ENCODE data around the gene FSD2. TPM values are rescaled to one million over a fixed set of nuclear protein-coding genes. Genes with fewer than 3 reads are reported as not detected.

FSD2 gene
- total RNA-seq, 1 donor from 2014 or later, result not detected

DNA sequence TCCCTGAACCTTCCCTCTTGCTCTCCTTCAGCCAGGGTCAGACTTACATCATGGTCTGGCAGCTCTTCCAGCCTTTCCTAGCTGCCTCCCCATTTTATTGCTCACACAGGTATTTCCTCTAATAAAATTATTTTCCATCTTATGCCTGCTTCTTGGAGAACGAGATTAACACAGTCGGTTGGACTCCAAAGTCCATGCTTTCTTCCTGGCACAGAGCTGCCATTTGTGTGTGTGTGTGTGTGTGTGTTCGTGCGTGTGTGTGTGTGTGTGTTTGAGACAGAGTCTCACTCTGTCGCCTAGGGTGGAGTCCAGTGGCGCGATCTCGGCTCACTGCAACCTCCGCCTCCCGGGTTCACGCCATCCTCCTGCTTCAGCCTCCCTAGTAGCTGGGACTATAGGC, 15.5 kb downstream of the FSD2 start:
- peaks cover 21% of the 10 kb centered on the region for H3K27me3 Mint-ChIP-seq (ENCODE audit: unreplicated experiment)
- H3K9me3 Mint-ChIP-seq (ENCODE audit: unreplicated experiment), result peaks cover 21% of the 10 kb centered on the region
- no peaks in the 10 kb centered on the region for H3K4me1 Mint-ChIP-seq (ENCODE audit: unreplicated experiment)
- no peak overlapping the region for H3K27ac Mint-ChIP-seq (ENCODE audit: unreplicated experiment)
- DNase-seq (ENCODE audit: extremely low spot score, unreplicated experiment), result peak; percentile 36
- H3K4me3 Mint-ChIP-seq (ENCODE audit: unreplicated experiment), result no peak overlapping the region
- H3K36me3 Mint-ChIP-seq (ENCODE audit: unreplicated experiment), result no peaks in the 10 kb centered on the region
- TF ChIP-seq, protein P1, sequence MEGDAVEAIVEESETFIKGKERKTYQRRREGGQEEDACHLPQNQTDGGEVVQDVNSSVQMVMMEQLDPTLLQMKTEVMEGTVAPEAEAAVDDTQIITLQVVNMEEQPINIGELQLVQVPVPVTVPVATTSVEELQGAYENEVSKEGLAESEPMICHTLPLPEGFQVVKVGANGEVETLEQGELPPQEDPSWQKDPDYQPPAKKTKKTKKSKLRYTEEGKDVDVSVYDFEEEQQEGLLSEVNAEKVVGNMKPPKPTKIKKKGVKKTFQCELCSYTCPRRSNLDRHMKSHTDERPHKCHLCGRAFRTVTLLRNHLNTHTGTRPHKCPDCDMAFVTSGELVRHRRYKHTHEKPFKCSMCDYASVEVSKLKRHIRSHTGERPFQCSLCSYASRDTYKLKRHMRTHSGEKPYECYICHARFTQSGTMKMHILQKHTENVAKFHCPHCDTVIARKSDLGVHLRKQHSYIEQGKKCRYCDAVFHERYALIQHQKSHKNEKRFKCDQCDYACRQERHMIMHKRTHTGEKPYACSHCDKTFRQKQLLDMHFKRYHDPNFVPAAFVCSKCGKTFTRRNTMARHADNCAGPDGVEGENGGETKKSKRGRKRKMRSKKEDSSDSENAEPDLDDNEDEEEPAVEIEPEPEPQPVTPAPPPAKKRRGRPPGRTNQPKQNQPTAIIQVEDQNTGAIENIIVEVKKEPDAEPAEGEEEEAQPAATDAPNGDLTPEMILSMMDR (IDR thresholded peaks at IDR 0.05), result no peak

DNA sequence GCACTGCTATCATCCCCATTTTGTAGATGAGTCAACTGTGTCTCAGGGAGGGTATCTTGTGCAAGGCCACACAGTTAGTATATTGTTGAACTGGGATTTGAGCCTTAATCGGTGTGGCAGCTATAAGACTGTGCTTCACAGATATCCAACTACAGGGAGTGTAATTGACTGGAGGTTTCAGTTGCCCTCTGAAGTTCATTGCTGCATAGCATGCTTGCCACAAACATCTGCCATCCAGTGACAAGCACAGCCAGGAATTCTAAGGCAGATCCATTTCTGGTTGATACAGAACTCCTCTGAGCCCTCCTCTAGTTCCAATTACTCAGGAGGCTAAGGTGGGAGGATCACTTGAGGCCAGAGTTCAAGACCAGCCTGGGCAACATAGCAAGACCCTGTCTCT, 16.4 kb downstream of the FSD2 start:
- H3K27me3 Mint-ChIP-seq (ENCODE audit: unreplicated experiment), result peaks cover 21% of the 10 kb centered on the region
- H3K9me3 Mint-ChIP-seq (ENCODE audit: unreplicated experiment), result peaks cover 19% of the 10 kb centered on the region
- DNase-seq (ENCODE audit: extremely low spot score, unreplicated experiment), result peak; percentile 36
- no peak overlapping the region for H3K4me3 Mint-ChIP-seq (ENCODE audit: unreplicated experiment)
- no peaks in the 10 kb centered on the region for H3K4me1 Mint-ChIP-seq (ENCODE audit: unreplicated experiment)
- no peaks in the 10 kb centered on the region for H3K36me3 Mint-ChIP-seq (ENCODE audit: unreplicated experiment)
- no peak overlapping the region for H3K27ac Mint-ChIP-seq (ENCODE audit: unreplicated experiment)
- TF ChIP-seq, protein P1 (IDR thresholded peaks at IDR 0.05), result no peak

DNA sequence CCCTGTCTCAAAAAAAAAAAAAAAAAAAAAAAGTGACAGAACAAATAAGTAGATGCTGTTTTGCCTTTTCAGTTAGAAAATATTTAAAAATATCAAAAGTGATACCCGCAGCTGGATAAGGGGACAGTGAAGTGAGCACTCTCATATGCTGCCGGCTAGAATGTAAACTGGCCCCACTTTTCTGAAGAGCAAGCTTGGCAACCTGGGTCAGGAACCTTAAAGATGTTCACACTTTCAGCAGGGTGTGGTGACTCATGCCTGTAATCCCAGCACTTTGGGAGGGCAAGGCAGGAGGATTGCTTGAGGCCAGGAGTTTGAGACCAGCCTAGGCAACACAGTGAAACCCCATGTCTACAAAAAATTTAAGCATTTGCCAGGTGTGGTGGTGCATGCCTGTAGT, 17.4 kb downstream of the FSD2 start:
- Mint-ChIP-seq H3K9me3 (ENCODE audit: unreplicated experiment) (peaks cover 10% of the 10 kb centered on the region), H3K4me3 (ENCODE audit: unreplicated experiment) (no peak overlapping the region), H3K4me1 (ENCODE audit: unreplicated experiment) (no peaks in the 10 kb centered on the region), H3K27ac (ENCODE audit: unreplicated experiment) (no peak overlapping the region), H3K36me3 (ENCODE audit: unreplicated experiment) (no peaks in the 10 kb centered on the region), H3K27me3 (ENCODE audit: unreplicated experiment) (peaks cover 16% of the 10 kb centered on the region)
- TF ChIP-seq, protein P1 (IDR thresholded peaks at IDR 0.05), result no peak
- DNase-seq (ENCODE audit: extremely low spot score, unreplicated experiment), result peak; percentile 19

DNA sequence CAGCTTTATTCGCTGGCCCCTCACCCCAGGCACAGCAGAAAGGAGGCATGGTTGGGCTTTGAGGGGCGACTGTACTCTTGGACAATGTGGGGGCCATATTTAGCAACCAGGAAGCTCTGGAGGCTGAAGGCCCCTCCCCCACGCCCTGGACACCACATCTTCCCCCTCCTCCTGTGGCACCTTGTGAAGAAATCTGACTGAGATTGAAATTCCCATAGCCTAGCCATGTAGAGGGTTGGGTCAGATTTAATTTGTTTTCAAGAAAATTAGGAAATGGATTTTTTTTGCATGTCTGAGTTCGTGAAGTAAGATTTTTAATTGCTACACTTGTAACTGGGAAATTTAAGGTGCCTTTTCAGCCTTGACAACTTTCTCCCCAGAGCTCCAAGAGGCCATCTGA, 24.5 kb downstream of the FSD2 start:
- Mint-ChIP-seq H3K27me3 (ENCODE audit: unreplicated experiment) (peaks cover 2% of the 10 kb centered on the region), H3K9me3 (ENCODE audit: unreplicated experiment) (peaks cover 14% of the 10 kb centered on the region), H3K4me1 (ENCODE audit: unreplicated experiment) (no peaks in the 10 kb centered on the region), H3K4me3 (ENCODE audit: unreplicated experiment) (no peak overlapping the region), H3K36me3 (ENCODE audit: unreplicated experiment) (no peaks in the 10 kb centered on the region), H3K27ac (ENCODE audit: unreplicated experiment) (no peak overlapping the region)
- TF ChIP-seq, protein P1 (IDR thresholded peaks at IDR 0.05), result no peak
- no peak for DNase-seq (ENCODE audit: extremely low spot score, unreplicated experiment)

DNA sequence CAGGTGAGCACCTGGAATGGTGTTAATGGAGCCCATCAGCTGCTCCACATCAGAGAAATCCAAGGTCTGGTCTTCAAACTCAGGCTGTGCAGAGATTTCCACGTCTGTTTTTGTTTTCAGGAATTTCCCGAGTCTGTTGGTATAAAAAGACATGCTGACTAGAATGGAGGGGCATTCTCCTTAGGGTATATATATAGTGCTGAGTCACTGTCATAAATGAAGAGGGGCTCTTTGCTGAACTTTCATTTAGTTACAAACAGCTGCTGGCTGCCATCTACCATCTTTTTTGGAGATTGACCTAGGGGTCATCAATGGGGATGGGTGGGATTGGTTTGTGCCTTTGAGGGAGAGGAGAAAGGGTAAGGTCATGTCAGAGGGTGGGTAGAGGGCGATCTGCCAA, 27.1 kb downstream of the FSD2 start:
- no peaks in the 10 kb centered on the region for H3K27me3 Mint-ChIP-seq (ENCODE audit: unreplicated experiment)
- no peak overlapping the region for H3K4me3 Mint-ChIP-seq (ENCODE audit: unreplicated experiment)
- TF ChIP-seq, protein P1 (IDR thresholded peaks at IDR 0.05), result no peak

More for the DNA sequence above, 27.1 kb downstream of the FSD2 start:
- no peak overlapping the region for H3K27ac Mint-ChIP-seq (ENCODE audit: unreplicated experiment)
- no peak for DNase-seq (ENCODE audit: extremely low spot score, unreplicated experiment)
- H3K36me3 Mint-ChIP-seq (ENCODE audit: unreplicated experiment), result no peaks in the 10 kb centered on the region
- peaks cover 10% of the 10 kb centered on the region for H3K9me3 Mint-ChIP-seq (ENCODE audit: unreplicated experiment)
- H3K4me1 Mint-ChIP-seq (ENCODE audit: unreplicated experiment), result no peaks in the 10 kb centered on the region

Data from osteocyte (in vitro differentiated cells).